HUDEP-2 (cell line): ENCODE data around the gene ATP11A.
A peak's percentile ranks its signal among the peaks of the same experiment; 100 is the strongest.

Source experiments
- DNase-seq, 76 experiments: peaks; one replicate each; lab custom pipeline; 2025; ENCODE audit not compliant: unreplicated experiment in 76 of 76; lab: John Stamatoyannopoulos, UW

Gene ATP11A

GRCh38 chr13:112771877-112772538 lies 82.2 kb downstream of the ATP11A start:
- DNase-seq, result peak in 10 of 76 experiments; percentile 8 to 24 (median 13)

GRCh38 chr13:112772539-112772909 lies 82.7 kb downstream of the ATP11A start:
- no peak for DNase-seq

GRCh38 chr13:112772929-112773328 lies 83.1 kb downstream of the ATP11A start:
- DNase-seq, result no peak

- no peak for DNase-seq
Measured at GRCh38 chr13:112773601-112774447, 84.0 kb downstream of the ATP11A start.

GRCh38 chr13:112774448-112774792 lies 84.6 kb downstream of the ATP11A start:
- DNase-seq, result no peak

- no peak for DNase-seq
Measured at GRCh38 chr13:112774829-112775565, 85.2 kb downstream of the ATP11A start.

- DNase-seq, result no peak
Measured at GRCh38 chr13:112775791-112776279, 86.0 kb downstream of the ATP11A start.

- no peak for DNase-seq
Measured at GRCh38 chr13:112776354-112776753, 86.5 kb downstream of the ATP11A start.

GRCh38 chr13:112776971-112777370 lies 87.1 kb downstream of the ATP11A start:
- no peak for DNase-seq

- no peak for DNase-seq
Measured at GRCh38 chr13:112777637-112778406, 88.0 kb downstream of the ATP11A start.

GRCh38 chr13:112779856-112780604 lies 90.2 kb downstream of the ATP11A start:
- no peak for DNase-seq

- no peak for DNase-seq
Measured at GRCh38 chr13:112781287-112781686, 91.4 kb downstream of the ATP11A start.

- no peak for DNase-seq
Measured at GRCh38 chr13:112781881-112782361, 92.1 kb downstream of the ATP11A start.

GRCh38 chr13:112782429-112783010 lies 92.7 kb downstream of the ATP11A start:
- no peak for DNase-seq

GRCh38 chr13:112783135-112783977 lies 93.5 kb downstream of the ATP11A start:
- no peak for DNase-seq

GRCh38 chr13:112783978-112784371 lies 94.1 kb downstream of the ATP11A start:
- DNase-seq, result no peak

- DNase-seq, result no peak
Measured at GRCh38 chr13:112784811-112785482, 95.1 kb downstream of the ATP11A start.

GRCh38 chr13:112785483-112785856 lies 95.6 kb downstream of the ATP11A start:
- DNase-seq, result no peak
